HPDE6-E6E7 (cell line): ENCODE measurements around the gene DLG3.

Source experiments
- DNase-seq: peaks from one replicate; pipeline ENCODE4 v3.0.0; 2011; ENCODE audit warnings: missing footprints; ENCODE audit errors: extremely low spot score

The DLG3 gene

GRCh38 chrX:70437921-70438665, 6.5 kb upstream of the DLG3 start:
- DNase-seq = no peak

GRCh38 chrX:70439016-70439415, 5.6 kb upstream of the DLG3 start:
- no peak for DNase-seq

GRCh38 chrX:70442224-70442623, 2.4 kb upstream of the DLG3 start:
- no peak for DNase-seq

GRCh38 chrX:70444946-70445656, 466 bp downstream of the DLG3 start:
- DNase-seq = no peak

GRCh38 chrX:70445951-70446350, 1.3 kb downstream of the DLG3 start:
- DNase-seq = no peak

- no peak for DNase-seq
These were observed 2.0 kb downstream of the DLG3 start for GRCh38 chrX:70446380-70447350.

GRCh38 chrX:70449457-70449966, 4.9 kb downstream of the DLG3 start:
- DNase-seq = no peak

GRCh38 chrX:70452143-70452733, 7.6 kb downstream of the DLG3 start:
- no peak for DNase-seq

GRCh38 chrX:70453024-70453618, 8.5 kb downstream of the DLG3 start:
- DNase-seq = no peak

GRCh38 chrX:70454441-70455365, 10.1 kb downstream of the DLG3 start:
- peak; percentile 76 for DNase-seq

GRCh38 chrX:70455366-70456202, 10.9 kb downstream of the DLG3 start:
- no peak for DNase-seq

- no peak for DNase-seq
These were observed 11.6 kb downstream of the DLG3 start for GRCh38 chrX:70456256-70456655.

GRCh38 chrX:70461026-70461425, 16.4 kb downstream of the DLG3 start:
- DNase-seq = no peak

- no peak for DNase-seq
These were observed 19.4 kb downstream of the DLG3 start for GRCh38 chrX:70464051-70464450.

GRCh38 chrX:70466968-70467367, 22.3 kb downstream of the DLG3 start:
- no peak for DNase-seq

GRCh38 chrX:70468709-70469108, 24.1 kb downstream of the DLG3 start:
- no peak for DNase-seq

GRCh38 chrX:70470850-70471289, 26.2 kb downstream of the DLG3 start:
- DNase-seq = no peak

GRCh38 chrX:70476166-70476933, 31.7 kb downstream of the DLG3 start:
- DNase-seq = no peak
